ENCODE results near the gene CTNNA1.

CTNNA1 gene

GRCh38 chr5:138930371-138931097 lies 177.3 kb downstream of the CTNNA1 start:
- no peak for TF ChIP-seq POLR2A (IDR thresholded peaks at IDR 0.05; ENCODE audit: extremely low read depth, insufficient read length)
- no peak for TF ChIP-seq MYC (IDR thresholded peaks at IDR 0.05; ENCODE audit: low read depth, low read length)
- no peak for TF ChIP-seq CTCF (IDR thresholded peaks at IDR 0.05; ENCODE audit: low read depth, low read length)
- no peak for TF ChIP-seq MAX (IDR thresholded peaks at IDR 0.05; ENCODE audit: low read depth, low read length)
- no peak for DNase-seq (ENCODE audit: low read depth)
- no peak overlapping the region for H3K4me3 ChIP-seq (ENCODE audit: low read depth, low read length)

GRCh38 chr5:138932171-138932810 lies 179.1 kb downstream of the CTNNA1 start:
- H3K4me3 ChIP-seq (ENCODE audit: low read depth, low read length) = no peak overlapping the region
- DNase-seq (ENCODE audit: low read depth) = peak; percentile 19
- TF ChIP-seq POLR2A (IDR thresholded peaks at IDR 0.05; ENCODE audit: extremely low read depth, insufficient read length) (no peak), MYC (IDR thresholded peaks at IDR 0.05; ENCODE audit: low read depth, low read length) (no peak), CTCF (IDR thresholded peaks at IDR 0.05; ENCODE audit: low read depth, low read length) (peak; percentile 11), MAX (IDR thresholded peaks at IDR 0.05; ENCODE audit: low read depth, low read length) (no peak)

GRCh38 chr5:138933522-138934290 lies 180.5 kb downstream of the CTNNA1 start:
- no peak for DNase-seq (ENCODE audit: low read depth)
- TF ChIP-seq CTCF (IDR thresholded peaks at IDR 0.05; ENCODE audit: low read depth, low read length) = no peak
- no peak for TF ChIP-seq POLR2A (IDR thresholded peaks at IDR 0.05; ENCODE audit: extremely low read depth, insufficient read length)
- no peak for TF ChIP-seq MYC (IDR thresholded peaks at IDR 0.05; ENCODE audit: low read depth, low read length)
- no peak overlapping the region for H3K4me3 ChIP-seq (ENCODE audit: low read depth, low read length)

GRCh38 chr5:138934971-138935370 lies 181.7 kb downstream of the CTNNA1 start:
- TF ChIP-seq CTCF (IDR thresholded peaks at IDR 0.05; ENCODE audit: low read depth, low read length) (no peak), MYC (IDR thresholded peaks at IDR 0.05; ENCODE audit: low read depth, low read length) (no peak), MAX (IDR thresholded peaks at IDR 0.05; ENCODE audit: low read depth, low read length) (no peak), POLR2A (IDR thresholded peaks at IDR 0.05; ENCODE audit: extremely low read depth, insufficient read length) (no peak)
- H3K4me3 ChIP-seq (ENCODE audit: low read depth, low read length) = no peak overlapping the region
- DNase-seq (ENCODE audit: low read depth) = no peak

- TF ChIP-seq POLR2A (IDR thresholded peaks at IDR 0.05; ENCODE audit: extremely low read depth, insufficient read length) (no peak), MAX (IDR thresholded peaks at IDR 0.05; ENCODE audit: low read depth, low read length) (no peak), CTCF (IDR thresholded peaks at IDR 0.05; ENCODE audit: low read depth, low read length) (no peak), MYC (IDR thresholded peaks at IDR 0.05; ENCODE audit: low read depth, low read length) (no peak)
- H3K4me3 ChIP-seq (ENCODE audit: low read depth, low read length) = no peak overlapping the region
- DNase-seq (ENCODE audit: low read depth) = no peak
These were observed 182.2 kb downstream of the CTNNA1 start for GRCh38 chr5:138935466-138935865.

All from NB4 (cell line).